NT2/D1 (cell line): ENCODE measurements around the gene KRTAP21-3.

Source experiments
- SUZ12 ChIP-seq: IDR thresholded peaks from 2 replicates; pipeline ENCODE4 v1.6.1; 2011; ENCODE audit not compliant: insufficient read length, insufficient read depth; ENCODE audit errors: extremely low read depth
- YY1 ChIP-seq: IDR thresholded peaks from 2 replicates; pipeline ENCODE4 v1.6.1; 2011; ENCODE audit not compliant: insufficient read length, insufficient read depth

DNA sequence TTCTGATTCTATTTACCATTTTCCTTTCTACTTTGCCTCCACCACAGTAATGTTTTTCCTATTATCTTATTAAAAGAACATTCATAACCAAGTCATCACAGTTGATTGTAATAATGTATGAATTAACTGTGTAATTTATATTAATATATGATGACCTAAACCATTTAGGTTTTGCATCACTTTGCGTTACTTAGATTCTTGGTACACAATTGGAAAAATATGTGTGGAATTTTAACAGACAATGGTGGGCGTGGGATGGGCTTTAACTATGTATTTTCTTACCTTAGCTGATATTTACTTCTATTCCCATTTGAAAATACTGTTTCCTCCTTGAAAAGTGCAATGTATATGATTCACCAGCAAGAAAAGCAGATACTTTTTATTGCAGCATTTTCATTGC is 3.6 kb downstream of the KRTAP21-3 start:
- no peak for TF ChIP-seq YY1
- TF ChIP-seq SUZ12 = no peak
